Measurements from ENCODE around the gene PDE4DIP.
"Not testable (repeated sequence)": the region's sequence is repeated elsewhere in the genome, so short reads cannot be mapped to it uniquely, and the experiment has no call there.

PDE4DIP gene

DNA sequence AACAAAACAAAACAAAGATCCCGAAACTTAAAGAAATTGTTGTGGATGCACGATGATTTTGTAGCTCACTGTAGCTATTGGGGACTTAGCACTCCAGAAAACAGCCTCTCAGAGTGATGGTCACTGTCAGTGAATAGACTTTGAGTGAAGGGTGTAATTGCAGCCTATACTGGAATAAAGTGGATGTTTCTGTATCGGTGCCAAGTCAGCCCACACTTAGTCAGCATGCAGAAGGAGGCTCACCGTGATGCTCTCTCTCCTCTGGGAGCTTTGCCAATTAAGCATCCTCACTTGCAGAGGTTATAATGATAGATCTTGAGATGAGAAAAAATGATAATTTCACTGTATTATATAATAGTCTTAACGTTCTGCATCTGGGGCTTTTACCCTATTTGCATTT, 11.1 kb downstream of the PDE4DIP start:
- not testable (repeated sequence) for H3K4me1 Mint-ChIP-seq, H3K4me3 Mint-ChIP-seq, ATAC-seq, H3K9me3 Mint-ChIP-seq, DNase-seq, H3K27me3 Mint-ChIP-seq, H3K27ac Mint-ChIP-seq

DNA sequence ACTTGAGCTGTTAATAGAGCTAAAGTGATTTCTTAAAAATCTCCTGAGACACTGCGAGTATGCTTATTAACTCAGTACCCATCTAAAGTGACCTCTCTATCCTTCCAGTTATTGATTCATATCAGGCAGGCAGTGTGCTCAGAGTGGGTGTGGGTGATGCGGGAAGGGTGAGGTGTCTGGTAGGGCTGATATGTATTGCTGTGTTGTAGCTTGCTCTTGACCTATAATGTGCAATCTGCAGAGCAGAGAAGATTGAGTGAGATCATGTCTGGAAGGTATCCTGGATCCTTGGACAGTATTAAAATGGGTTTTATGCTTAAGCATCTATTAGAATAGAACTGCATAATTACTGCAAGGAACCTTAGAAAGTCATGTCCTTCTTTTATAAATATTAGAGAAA, 15.8 kb downstream of the PDE4DIP start:
- H3K4me3 Mint-ChIP-seq, H3K9me3 Mint-ChIP-seq, H3K27ac Mint-ChIP-seq, DNase-seq, H3K27me3 Mint-ChIP-seq, H3K4me1 Mint-ChIP-seq, ATAC-seq: not testable (repeated sequence)

DNA sequence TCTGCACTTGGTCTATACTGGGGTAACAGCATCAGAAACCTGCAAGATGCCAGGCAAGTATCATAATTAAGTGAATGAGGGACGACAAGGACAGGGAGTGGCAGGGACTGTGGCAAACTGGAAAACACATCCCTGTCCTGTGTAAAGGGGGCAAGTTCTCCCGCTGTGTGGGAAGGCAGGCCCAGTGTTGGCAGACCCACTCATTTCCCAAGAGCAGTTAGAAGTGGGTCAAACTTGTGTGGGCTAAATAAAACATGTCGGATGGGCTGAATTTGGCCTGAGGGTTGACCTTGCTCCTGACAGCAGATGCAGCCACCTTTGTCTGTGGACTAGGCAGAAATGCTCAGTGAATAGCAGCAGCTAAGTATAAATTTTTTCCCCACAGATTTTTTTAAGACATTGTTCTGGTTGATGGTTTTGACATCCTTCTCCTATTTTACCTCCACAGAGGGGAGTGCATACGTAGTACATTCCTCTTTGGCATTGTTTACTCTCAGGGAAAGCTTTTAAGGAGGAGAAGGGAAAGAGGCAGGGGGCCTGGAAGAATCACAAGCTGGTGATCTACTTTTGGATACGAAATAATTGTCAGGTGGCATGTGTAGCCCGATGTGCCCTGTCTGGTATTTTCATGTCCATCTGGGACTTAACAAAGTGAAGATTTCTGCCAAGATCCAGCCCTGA, 16.5 kb downstream of the PDE4DIP start:
- ATAC-seq, H3K27ac Mint-ChIP-seq, H3K4me3 Mint-ChIP-seq, DNase-seq, H3K4me1 Mint-ChIP-seq, H3K27me3 Mint-ChIP-seq, H3K9me3 Mint-ChIP-seq: not testable (repeated sequence)

DNA sequence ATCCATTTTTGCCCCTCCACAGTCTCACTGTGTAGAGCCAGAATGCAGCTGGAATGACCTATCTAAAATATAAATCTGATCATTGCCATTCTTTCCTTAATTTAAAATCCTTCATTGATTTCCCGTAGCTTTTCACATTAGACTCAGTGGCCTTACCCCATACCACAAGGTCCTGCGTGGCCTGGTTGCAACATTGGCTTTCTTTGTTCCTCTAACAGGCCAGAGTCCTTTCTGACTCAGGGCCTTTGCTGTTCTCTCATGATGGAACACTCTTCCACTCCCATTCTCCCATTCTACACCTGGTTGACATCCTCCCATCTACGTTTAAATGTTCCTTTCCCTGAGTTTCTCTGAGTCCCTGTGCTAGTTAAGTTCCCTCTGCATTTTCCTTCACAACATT, 18.4 kb downstream of the PDE4DIP start:
- not testable (repeated sequence) for ATAC-seq, H3K27me3 Mint-ChIP-seq, H3K4me1 Mint-ChIP-seq, DNase-seq, H3K4me3 Mint-ChIP-seq, H3K27ac Mint-ChIP-seq, H3K9me3 Mint-ChIP-seq

DNA sequence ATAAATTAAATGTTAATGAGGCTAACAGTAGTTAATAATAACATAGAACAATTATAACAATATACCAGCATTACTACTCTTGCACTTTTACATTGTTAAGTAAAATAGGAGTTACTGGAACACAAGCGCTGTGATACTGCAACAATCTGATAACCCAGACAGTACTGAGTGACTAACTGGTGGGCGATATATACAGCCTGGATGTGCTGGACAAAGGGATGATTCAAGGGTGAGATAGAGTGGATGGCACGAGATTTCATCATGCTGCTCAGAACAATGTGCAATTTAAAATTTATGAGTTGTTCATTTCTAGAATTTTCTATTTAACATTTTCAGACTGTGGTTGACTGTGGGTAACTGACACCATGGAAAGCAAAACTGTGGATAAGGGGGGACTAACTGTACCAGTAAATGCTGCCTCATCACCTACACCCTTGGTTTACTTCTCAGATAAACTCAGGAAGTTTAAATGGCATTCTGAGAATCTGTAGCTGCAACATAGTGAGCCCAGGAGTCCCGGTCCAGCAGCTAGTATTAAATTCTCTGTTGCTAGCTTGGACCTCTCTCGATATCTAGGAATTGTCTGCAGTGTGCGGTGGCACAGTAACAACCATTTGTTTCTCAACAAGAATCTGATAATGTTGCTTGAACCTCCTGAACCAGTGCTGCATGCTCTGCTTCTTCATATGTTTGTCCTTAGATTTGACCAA, 24.9 kb downstream of the PDE4DIP start:
- DNase-seq, H3K9me3 Mint-ChIP-seq, H3K4me3 Mint-ChIP-seq, H3K27ac Mint-ChIP-seq, H3K27me3 Mint-ChIP-seq, H3K4me1 Mint-ChIP-seq: not testable (repeated sequence)
- ATAC-seq: peak; percentile 99

DNA sequence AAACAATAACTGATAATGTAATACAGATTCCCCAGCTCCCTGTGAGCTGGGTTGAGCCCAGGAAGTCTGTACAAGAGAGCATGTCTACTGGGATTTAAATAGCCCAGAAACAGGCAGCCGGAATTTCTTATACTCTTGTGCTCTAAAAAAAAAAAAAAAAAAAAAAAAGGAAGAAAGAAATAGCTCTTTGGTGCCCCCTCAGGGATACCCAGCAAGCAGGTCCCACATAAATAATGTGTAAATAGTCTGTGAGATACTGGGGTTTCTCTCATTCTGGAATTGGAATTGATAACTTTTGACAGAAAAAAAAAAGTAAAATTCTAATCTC, 25.4 kb downstream of the PDE4DIP start:
- H3K27me3 Mint-ChIP-seq, H3K4me3 Mint-ChIP-seq, ATAC-seq, H3K9me3 Mint-ChIP-seq, DNase-seq, H3K4me1 Mint-ChIP-seq, H3K27ac Mint-ChIP-seq: not testable (repeated sequence)

DNA sequence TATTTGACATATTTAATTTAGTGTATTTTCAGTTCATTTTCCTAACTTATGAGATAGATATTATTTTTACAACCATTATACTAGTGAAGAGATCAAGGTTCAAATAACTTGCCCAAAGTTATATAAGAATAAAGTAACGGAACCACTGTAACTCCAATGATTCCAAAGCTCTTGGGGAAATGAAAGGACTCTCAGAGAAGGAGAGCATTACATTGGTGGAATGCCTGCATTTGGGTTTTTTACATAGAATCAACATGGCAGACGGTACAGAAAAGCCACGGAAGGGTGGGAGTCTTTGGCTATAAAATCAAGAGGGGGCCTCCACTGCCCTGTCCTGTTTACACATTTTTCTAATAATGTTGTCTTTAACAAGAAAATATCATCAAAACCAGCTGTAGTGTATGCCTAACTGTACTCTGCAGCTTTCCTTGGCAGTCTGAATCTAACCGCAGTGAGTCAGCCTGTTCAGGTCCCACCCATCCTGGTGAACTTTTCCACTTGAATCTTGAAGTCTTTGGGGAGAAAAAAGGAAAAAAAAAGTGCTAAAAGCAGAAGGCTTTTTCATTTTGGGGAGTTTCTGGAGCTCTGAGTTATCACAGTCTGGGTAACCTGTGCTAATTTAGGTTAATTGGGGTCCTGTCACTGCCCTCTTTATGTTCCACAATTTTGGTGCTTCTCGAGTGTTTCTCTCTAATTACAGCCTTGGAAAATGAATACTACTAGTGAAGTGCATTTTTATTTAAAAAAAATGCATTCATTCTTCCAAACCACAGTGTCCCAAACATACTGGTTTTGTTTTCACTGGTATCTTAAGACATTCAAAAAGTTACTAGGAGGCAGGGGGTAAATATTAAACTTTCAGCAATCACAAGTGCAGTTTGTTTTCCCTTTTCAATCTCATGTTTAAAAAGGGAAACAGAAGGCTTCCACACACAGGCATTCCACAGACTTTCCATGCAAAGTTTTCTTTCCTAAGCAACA, 30.5 kb downstream of the PDE4DIP start:
- DNase-seq, H3K4me3 Mint-ChIP-seq, H3K27ac Mint-ChIP-seq, H3K27me3 Mint-ChIP-seq, H3K4me1 Mint-ChIP-seq, ATAC-seq, H3K9me3 Mint-ChIP-seq: not testable (repeated sequence)

DNA sequence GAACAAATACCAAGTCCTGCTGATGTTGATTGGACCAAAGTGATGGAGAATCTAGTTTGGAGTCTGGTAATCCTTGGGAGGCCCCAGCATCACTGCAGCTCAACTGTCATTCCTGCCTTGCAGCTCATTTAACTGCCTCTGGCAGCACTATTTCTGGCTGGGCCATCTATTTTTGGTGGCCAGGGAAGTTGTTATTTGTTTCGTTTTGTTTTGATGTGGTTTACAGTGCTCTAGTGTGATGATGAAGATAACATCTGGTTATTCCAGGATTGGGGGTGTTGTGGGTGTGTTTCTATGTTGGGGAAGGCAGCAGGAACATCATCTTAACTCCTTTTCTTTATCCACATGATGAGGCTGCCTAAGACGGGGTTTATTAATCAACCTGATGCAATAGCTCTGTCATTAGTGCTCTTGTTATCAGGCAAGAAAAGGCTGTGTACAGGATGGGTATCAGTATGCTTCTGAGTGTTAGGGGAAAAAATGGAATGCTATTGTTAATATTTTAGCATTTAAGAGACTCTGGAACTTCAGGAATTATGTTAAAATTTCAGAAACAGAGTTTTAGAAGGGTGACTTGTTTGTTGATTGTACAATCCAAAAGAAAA, 35.7 kb downstream of the PDE4DIP start:
- not testable (repeated sequence) for ATAC-seq, H3K27ac Mint-ChIP-seq, H3K4me1 Mint-ChIP-seq, H3K27me3 Mint-ChIP-seq, H3K9me3 Mint-ChIP-seq, H3K4me3 Mint-ChIP-seq, DNase-seq

DNA sequence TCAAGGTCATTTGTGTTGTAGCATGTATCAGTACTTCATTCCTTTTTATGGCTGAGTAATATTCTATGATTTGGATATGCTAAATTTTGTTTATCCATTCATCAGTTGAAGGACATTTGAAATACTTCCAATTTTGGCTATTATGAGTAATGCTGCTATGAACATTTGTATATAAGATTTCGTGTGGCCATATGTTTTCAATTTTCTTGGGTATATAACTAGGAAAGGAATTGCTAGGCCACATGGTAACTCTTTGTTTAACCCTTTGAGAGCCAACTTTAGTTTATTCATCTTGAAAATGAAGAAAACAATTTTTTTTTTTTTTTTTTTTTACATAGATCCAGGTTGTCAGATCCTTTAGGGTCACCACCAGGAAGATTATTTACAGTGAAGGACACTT, 37.0 kb downstream of the PDE4DIP start:
- not testable (repeated sequence) for H3K4me1 Mint-ChIP-seq, H3K27ac Mint-ChIP-seq, H3K4me3 Mint-ChIP-seq, DNase-seq, H3K27me3 Mint-ChIP-seq, ATAC-seq, H3K9me3 Mint-ChIP-seq

DNA sequence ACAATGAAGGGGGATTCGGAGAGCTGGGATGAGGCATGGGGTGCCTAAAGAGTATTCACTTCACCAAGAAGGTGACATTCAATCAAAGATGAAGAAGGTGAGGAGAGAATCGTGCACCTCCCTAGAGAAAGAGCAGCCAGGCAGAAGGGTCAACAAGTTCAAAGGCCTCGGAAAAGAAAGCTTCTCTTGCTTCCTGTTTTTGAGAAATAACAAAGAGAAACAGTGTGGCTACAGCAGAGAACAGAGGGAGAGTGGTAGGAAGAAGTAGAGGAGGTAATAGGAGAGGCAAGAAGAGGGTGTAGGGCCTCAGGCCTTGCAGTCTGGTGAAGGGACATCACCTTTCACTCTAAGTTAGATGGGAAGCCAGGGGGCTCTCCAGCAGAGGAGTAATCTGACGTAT, 41.0 kb downstream of the PDE4DIP start:
- not testable (repeated sequence) for H3K27ac Mint-ChIP-seq, H3K9me3 Mint-ChIP-seq, H3K4me1 Mint-ChIP-seq, H3K27me3 Mint-ChIP-seq, H3K4me3 Mint-ChIP-seq, DNase-seq, ATAC-seq

DNA sequence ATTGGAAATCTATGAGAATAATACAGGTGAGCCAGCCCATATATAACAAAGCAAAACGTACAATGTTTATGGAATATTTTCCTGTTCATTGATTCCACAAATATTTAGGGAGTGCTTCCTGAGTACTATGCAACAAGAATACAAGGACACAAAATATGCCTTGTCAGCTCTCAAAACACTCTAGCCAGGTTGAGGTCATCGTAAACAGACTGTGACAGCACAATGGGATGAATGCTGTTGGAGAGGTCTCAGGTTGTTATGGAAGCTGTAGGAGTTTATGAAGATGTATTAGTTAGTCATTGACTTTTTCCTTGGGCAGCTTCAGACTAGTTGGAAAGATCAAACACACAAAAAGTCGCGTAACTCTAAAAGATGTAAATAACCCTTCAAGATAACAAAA, 42.1 kb downstream of the PDE4DIP start:
- not testable (repeated sequence) for H3K4me1 Mint-ChIP-seq, H3K27ac Mint-ChIP-seq, H3K9me3 Mint-ChIP-seq, ATAC-seq, H3K4me3 Mint-ChIP-seq, DNase-seq, H3K27me3 Mint-ChIP-seq

DNA sequence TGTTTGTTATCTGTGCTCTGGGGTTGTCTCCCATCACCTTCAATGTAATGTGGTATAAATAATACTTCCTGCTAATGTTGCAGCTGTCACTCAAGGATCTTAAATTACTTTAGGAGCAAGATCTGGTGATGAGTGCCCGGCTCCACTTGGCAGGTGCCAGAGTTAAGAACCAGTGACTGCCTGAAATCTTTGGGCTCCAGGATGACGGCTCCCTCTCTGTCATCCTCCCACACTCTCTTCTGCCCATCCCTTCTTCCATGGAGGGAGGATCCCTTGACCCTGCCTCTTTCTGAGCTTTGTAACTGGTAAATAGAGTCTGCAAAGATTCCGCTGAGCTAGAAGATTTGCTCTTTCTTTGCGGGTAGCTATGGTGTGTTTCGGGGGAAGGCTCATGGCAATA, 44.4 kb downstream of the PDE4DIP start:
- H3K9me3 Mint-ChIP-seq, H3K27me3 Mint-ChIP-seq, H3K27ac Mint-ChIP-seq, ATAC-seq, DNase-seq, H3K4me1 Mint-ChIP-seq, H3K4me3 Mint-ChIP-seq: not testable (repeated sequence)

DNA sequence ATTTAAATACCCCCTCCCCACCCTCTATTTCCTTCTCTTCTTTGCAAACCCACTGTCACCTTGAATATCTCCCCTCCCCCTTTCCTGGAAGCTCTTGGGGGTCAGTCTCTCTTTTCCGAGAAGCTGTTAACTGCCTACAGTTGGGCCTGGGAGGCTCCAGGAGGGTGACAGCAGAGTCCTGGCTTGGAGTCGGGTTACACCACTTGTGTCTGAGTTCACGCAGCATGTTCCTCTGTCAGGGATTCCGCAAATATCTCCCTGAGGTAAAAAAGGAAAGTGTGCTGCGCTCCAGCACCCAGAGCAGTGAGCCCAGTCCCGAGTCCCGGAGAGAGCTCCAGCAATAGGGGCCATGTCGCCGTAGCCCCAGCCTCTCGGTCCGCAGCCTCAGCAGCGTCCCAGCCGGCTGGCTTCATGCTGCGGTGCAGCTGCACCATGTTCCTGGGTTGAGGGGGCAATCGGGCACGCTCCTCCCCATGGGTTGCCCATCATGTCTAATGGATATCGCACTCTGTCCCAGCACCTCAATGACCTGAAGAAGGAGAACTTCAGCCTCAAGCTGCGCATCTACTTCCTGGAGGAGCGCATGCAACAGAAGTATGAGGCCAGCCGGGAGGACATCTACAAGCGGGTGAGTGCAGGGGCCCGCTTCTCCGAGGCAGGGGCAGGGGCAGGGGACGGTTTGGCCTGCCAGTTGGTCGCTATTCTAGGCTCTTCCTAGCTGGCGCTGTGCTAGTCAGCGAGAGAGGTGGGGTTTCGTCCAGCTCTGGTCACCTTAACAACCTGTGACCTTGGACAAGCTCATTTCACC, 45.2 kb downstream of the PDE4DIP start:
- not testable (repeated sequence) for DNase-seq, H3K9me3 Mint-ChIP-seq, H3K27ac Mint-ChIP-seq

DNA sequence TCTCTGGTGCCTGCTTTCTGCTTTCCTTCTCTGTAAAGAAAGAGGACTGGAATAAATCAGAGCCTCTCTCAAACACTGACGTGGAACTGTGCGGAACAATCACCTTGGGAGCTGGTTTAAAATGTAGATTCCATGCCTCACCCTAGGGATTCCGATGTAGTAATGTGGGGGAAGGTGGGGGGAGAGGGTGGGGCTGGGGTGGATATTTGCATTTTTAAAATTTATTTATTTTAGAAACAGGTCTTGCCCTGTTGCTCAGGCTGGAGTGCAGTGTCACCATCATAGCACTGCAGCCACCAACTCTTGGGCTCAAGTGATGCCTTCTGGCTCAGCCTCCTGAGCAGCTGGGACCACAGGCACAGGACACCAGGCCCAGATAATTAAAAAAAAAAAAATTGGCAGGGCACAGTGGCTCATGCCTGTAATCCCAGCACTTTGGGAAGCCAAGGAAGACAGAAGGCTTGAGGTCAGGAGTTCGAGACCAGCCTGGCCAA, 45.9 kb downstream of the PDE4DIP start:
- H3K4me1 Mint-ChIP-seq, H3K27me3 Mint-ChIP-seq, DNase-seq, ATAC-seq, H3K27ac Mint-ChIP-seq, H3K9me3 Mint-ChIP-seq, H3K4me3 Mint-ChIP-seq: not testable (repeated sequence)

More for the DNA sequence above, 45.2 kb downstream of the PDE4DIP start:
- ATAC-seq, H3K4me3 Mint-ChIP-seq, H3K27me3 Mint-ChIP-seq, H3K4me1 Mint-ChIP-seq: not testable (repeated sequence)

Data from stimulated activated naive CD8-positive, alpha-beta T cell treated with anti-CD3 and anti-CD28 coated beads, Interleukin-15, amount 100 ng/mL, for 72 hours (primary cell).